ENCODE data around the gene CAPZB.
A peak's percentile ranks its signal among the peaks of the same experiment; 100 is the strongest.

Gene CAPZB

GRCh38 chr1:19363536-19364152, 121.7 kb downstream of the CAPZB start:
- no peak for DNase-seq

- no peak for DNase-seq
Observed at GRCh38 chr1:19361611-19362147, 123.7 kb downstream of the CAPZB start.

GRCh38 chr1:19360843-19361610, 124.3 kb downstream of the CAPZB start:
- DNase-seq, result no peak

GRCh38 chr1:19360432-19360831, 124.9 kb downstream of the CAPZB start:
- no peak for DNase-seq

- no peak for DNase-seq
Observed at GRCh38 chr1:19360016-19360415, 125.3 kb downstream of the CAPZB start.

- no peak for DNase-seq
Observed at GRCh38 chr1:19359357-19359756, 126.0 kb downstream of the CAPZB start.

GRCh38 chr1:19358710-19359109, 126.6 kb downstream of the CAPZB start:
- DNase-seq, result no peak

GRCh38 chr1:19357299-19357986, 127.9 kb downstream of the CAPZB start:
- no peak for DNase-seq

GRCh38 chr1:19356266-19356665, 129.1 kb downstream of the CAPZB start:
- DNase-seq, result no peak

GRCh38 chr1:19354531-19354981, 130.8 kb downstream of the CAPZB start:
- no peak for DNase-seq

- no peak for DNase-seq
Observed at GRCh38 chr1:19353596-19353995, 131.7 kb downstream of the CAPZB start.

- no peak for DNase-seq
Observed at GRCh38 chr1:19352839-19353238, 132.5 kb downstream of the CAPZB start.

GRCh38 chr1:19351873-19352272, 133.5 kb downstream of the CAPZB start:
- no peak for DNase-seq

GRCh38 chr1:19350566-19350965, 134.8 kb downstream of the CAPZB start:
- DNase-seq, result no peak

- DNase-seq, result no peak
Observed at GRCh38 chr1:19349999-19350398, 135.3 kb downstream of the CAPZB start.

GRCh38 chr1:19348441-19349198, 136.7 kb downstream of the CAPZB start:
- DNase-seq, result no peak

GRCh38 chr1:19347533-19348172, 137.7 kb downstream of the CAPZB start:
- no peak for DNase-seq

- DNase-seq, result no peak
Observed at GRCh38 chr1:19346026-19346425, 139.3 kb downstream of the CAPZB start.

GRCh38 chr1:19345391-19345790, 139.9 kb downstream of the CAPZB start:
- DNase-seq, result no peak

- no peak for DNase-seq
Observed at GRCh38 chr1:19344831-19345230, 140.5 kb downstream of the CAPZB start.

GRCh38 chr1:19344372-19344810, 140.9 kb downstream of the CAPZB start:
- DNase-seq, result peak; percentile 49

- DNase-seq, result no peak
Observed at GRCh38 chr1:19343617-19344350, 141.6 kb downstream of the CAPZB start.

Measured in activated CD8-positive, alpha-beta memory T cell treated with anti-CD3 and anti-CD28 coated beads, Interleukin-2, amount 50 U/mL, for 4 hours (primary cell).